ENCODE measurements around the gene SLC39A6. TPM values are rescaled to one million over a fixed set of nuclear protein-coding genes. Genes with fewer than 3 reads are reported as not detected.
"Not testable (repeated sequence)": the region's sequence is repeated elsewhere in the genome, so short reads cannot be mapped to it uniquely, and the experiment has no call there.

SLC39A6 gene
- total RNA-seq, 3 donors from 2014 or later: 6.6 to 23.3 (median 10.3) TPM

DNA sequence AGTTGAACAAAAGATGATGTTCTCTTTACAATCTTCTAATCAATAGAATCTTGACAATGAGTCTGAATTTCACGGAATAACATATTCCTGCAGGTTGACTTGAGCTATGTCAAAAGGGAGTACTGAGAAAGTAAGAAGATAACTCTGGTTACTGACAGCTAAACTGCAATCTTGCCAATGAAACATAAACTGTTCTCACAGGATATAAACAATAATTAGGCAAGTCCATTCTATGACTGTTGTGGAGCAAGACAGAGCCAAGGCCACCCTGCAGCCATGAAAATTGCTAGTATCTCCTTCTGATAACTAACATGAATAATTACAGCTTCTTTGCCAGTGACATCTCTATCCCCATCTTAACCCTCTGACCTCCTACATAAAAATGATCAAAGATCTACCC is 55.5 kb downstream of the SLC39A6 start:
- no peaks in the 10 kb centered on the region for H3K9me3 ChIP-seq
- DNase-seq: no peak
- no peaks in the 10 kb centered on the region for H3K36me3 ChIP-seq (ENCODE audit: low read depth)
- intact Hi-C loops (cut with DNase I, micrococcal nuclease): no loop called here
- no peaks in the 10 kb centered on the region for H3K4me1 ChIP-seq (ENCODE audit: low read depth)
- no peak overlapping the region for H3K4me3 ChIP-seq
- ATAC-seq: no peak
- TF ChIP-seq CTCF (IDR thresholded peaks at IDR 0.05): no peak

GRCh38 chr18:36072406-36072805 is 56.7 kb downstream of the SLC39A6 start:
- intact Hi-C loops (cut with DNase I, micrococcal nuclease); DNase-seq; H3K4me1 ChIP-seq (ENCODE audit: low read depth); H3K36me3 ChIP-seq (ENCODE audit: low read depth); H3K9me3 ChIP-seq; ATAC-seq; H3K4me3 ChIP-seq: not testable (repeated sequence)

DNA sequence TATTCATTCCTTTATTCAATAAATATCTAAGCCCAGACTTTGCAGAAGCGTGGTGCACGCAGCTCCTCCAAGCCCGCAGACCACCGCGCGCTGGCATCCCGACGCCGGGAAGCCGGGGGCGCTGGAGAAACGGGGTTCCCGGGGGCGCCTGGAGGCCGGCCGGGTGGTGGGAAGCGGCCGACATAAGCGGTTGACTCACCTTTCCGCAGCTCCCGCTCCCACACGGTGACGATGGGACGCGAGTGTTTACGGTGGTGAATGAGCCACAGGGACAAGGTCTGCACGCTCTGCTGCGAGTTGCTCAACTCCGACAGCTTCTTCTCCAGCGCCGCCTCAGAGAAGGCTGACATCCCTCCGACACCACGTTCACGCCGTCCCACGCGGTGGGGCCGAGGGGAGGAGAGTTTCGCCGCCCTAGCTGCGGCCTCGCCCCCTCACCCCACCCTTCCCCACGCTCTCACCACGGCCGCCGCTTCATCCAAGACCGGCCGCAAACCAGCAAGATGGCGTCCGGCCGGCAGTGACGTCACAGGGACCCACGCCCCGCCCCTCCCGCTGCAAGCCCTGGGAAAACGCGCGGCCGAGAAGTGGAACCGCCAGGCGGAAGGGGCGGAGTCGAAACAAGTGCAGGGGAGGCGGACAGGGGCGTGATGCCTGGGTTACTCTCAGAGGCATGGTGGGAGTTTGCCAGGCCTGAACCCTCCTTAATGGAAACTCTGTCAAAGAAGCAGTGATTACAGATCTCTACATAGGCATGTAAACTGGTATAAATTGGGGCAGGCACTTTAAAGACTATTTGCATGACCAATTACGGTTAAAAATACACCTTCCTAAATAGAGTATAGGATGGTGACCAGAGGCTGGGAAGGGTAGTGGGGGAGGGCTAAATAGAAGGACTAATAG is 61.8 kb downstream of the SLC39A6 start, which contains the start of gene RPRD1A:
Gene RPRD1A, minus strand, starts transcription at position 505 of the 903 bp plus-strand sequence. Its CDS starts 155 bp downstream, at position 350.
- Histone ChIP-seq H3K36me3 (ENCODE audit: low read depth) (no peaks in the 10 kb centered on the region), H3K9me3 (no peaks in the 10 kb centered on the region), H3K4me3 (peak within 1 kb of the TSS; percentile 75), H3K4me1 (ENCODE audit: low read depth) (peaks cover 9% of the 10 kb centered on the region)
- intact Hi-C loops (cut with DNase I, micrococcal nuclease): no loop called here
- TF ChIP-seq CTCF (IDR thresholded peaks at IDR 0.05): no peak
- DNase-seq: peak; percentile 98 to 99 (median 99)
- peak; percentile 98 for ATAC-seq

- peak overlapping the region; percentile 75 for H3K4me3 ChIP-seq
- no peak for TF ChIP-seq CTCF (IDR thresholded peaks at IDR 0.05)
- ATAC-seq: no peak
- no peaks in the 10 kb centered on the region for H3K9me3 ChIP-seq
- no peaks in the 10 kb centered on the region for H3K36me3 ChIP-seq (ENCODE audit: low read depth)
- intact Hi-C loops (cut with DNase I, micrococcal nuclease): no loop called here
- no peak for DNase-seq
- peaks cover 9% of the 10 kb centered on the region for H3K4me1 ChIP-seq (ENCODE audit: low read depth)
Observed at GRCh38 chr18:36066686-36067054, 62.5 kb downstream of the SLC39A6 start.

- intact Hi-C loops (cut with DNase I, micrococcal nuclease): no loop called here
- H3K4me1 ChIP-seq (ENCODE audit: low read depth): peaks cover 9% of the 10 kb centered on the region
- no peak for ATAC-seq
- no peak for TF ChIP-seq CTCF (IDR thresholded peaks at IDR 0.05)
- no peaks in the 10 kb centered on the region for H3K36me3 ChIP-seq (ENCODE audit: low read depth)
- H3K4me3 ChIP-seq: no peak overlapping the region
- no peak for DNase-seq
- no peaks in the 10 kb centered on the region for H3K9me3 ChIP-seq
Observed at GRCh38 chr18:36066001-36066400, 63.1 kb downstream of the SLC39A6 start.

DNA sequence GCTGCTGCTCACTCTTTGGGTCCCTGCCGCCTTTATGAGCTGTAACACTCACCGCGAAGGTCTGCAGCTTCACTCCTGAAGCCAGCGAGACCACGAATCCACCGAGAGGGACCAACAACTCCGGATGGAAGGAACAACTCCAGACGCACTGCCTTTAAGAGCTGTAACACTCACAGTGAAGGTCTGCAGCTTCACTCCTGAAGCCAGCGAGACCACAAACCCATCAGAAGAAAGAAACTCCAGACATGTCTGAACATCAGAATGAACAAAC is 64.4 kb downstream of the SLC39A6 start:
- H3K4me1 ChIP-seq (ENCODE audit: low read depth); ATAC-seq: not testable (repeated sequence)

More for the DNA sequence above, 64.4 kb downstream of the SLC39A6 start:
- H3K9me3 ChIP-seq; intact Hi-C loops (cut with DNase I, micrococcal nuclease); H3K36me3 ChIP-seq (ENCODE audit: low read depth); DNase-seq; H3K4me3 ChIP-seq: not testable (repeated sequence)
